Measurements from ENCODE around the gene RHBG. TPM values are rescaled to one million over a fixed set of nuclear protein-coding genes. Genes with fewer than 3 reads are reported as not detected.

The RHBG gene
- total and polyA plus RNA-seq, 4 donors, result 0.25 to 6.4 (median 2.3) TPM

DNA sequence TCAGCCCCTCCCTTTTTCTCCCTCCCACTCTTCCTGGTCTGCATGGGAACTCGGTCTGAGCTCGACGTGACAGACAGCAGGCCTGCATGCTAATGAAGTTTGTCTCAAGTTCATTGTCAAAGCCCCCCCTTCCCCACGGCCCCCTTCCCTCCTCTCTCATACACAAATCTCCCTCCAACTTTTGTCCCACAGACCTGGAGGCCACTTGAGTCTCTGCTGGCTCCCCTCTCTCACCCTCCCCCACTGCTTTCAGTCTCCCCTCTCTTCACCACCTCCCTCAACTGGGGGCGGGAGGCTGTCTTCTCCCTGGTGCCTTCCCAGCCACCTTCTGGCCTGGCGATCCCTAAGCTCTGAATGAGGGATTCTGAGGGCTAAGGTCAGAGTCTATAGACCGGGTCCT, 61.3 kb downstream of the RHBG start:
- no peak overlapping the region for H3K9ac ChIP-seq (ENCODE audit: low read depth in 1 of 2, low read length in 2 of 2)
- H3K36me3 ChIP-seq (ENCODE audit: control insufficient read depth in 4 of 4, insufficient read depth in 3 of 4, low read depth in 1 of 4, low read length in 3 of 4), result no peaks in the 10 kb centered on the region
- H3K27me3 ChIP-seq (ENCODE audit: control insufficient read depth in 4 of 4, insufficient read depth in 4 of 4, low read length in 3 of 4), result peaks cover 4 to 36% (median 20%) of the 10 kb centered on the region in 4 donors
- 8% methylated on average over 7 of the region's 7 CpGs for WGBS
- H3K4me1 ChIP-seq (ENCODE audit: control insufficient read depth in 4 of 4, insufficient read depth in 4 of 4, low read length in 3 of 4), result peaks cover 0 to 2% (median 0%) of the 10 kb centered on the region in 4 donors
- TF ChIP-seq NR2F2 (IDR thresholded peaks at IDR 0.05) (no peak), FOXA2 (IDR thresholded peaks at IDR 0.05) (no peak), EGR1 (IDR thresholded peaks at IDR 0.05; ENCODE audit: low read depth in 2 of 2) (no peak)
- DNase-seq (ENCODE audit: low spot score), result no peak
- H3K9me3 ChIP-seq (ENCODE audit: control insufficient read depth in 4 of 4, low read length in 3 of 4), result no peaks in the 10 kb centered on the region
- no peak overlapping the region for H3K27ac ChIP-seq (ENCODE audit: low read depth in 1 of 2, low read length in 2 of 2)
- H3K4me3 ChIP-seq (ENCODE audit: low read depth in 1 of 3, low read length in 3 of 3), result no peak overlapping the region

DNA sequence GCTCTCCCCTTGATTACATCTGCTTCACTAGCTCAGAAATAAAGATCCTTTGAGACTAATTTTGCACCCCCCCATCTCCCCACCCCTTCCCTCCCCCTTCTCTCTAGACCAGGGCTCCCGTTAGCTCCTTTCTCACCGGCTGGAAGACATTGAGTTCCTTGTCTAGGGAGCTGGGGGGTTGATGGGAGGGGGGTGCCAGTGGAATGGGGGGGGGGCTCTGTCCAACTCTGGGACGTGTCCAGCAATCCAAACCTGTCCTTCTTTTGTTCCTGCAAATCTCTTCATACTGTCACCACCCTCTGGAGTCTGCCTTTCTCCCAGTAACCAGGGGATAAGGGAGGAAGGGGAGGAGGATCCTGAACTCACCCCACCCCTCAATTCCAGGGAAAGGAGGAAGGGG, 61.9 kb downstream of the RHBG start:
- TF ChIP-seq NR2F2 (IDR thresholded peaks at IDR 0.05) (no peak), HNF4A (conservative IDR thresholded peaks at IDR 0.05) (no peak), RXRA (IDR thresholded peaks at IDR 0.05) (no peak), RAD21 (IDR thresholded peaks at IDR 0.05) (no peak), MAX (IDR thresholded peaks at IDR 0.05) (no peak), TAF1 (conservative IDR thresholded peaks at IDR 0.05) (no peak), FOXA2 (IDR thresholded peaks at IDR 0.05) (no peak), HNF4G (IDR thresholded peaks at IDR 0.05) (no peak), FOXA1 (IDR thresholded peaks at IDR 0.05) (no peak), YY1 (IDR thresholded peaks at IDR 0.05) (no peak), GABPA (IDR thresholded peaks at IDR 0.05 in 1 of 2, conservative IDR thresholded peaks at IDR 0.05 in 1 of 2) (no peak), SP1 (IDR thresholded peaks at IDR 0.05) (no peak)
- TF ChIP-seq, protein P1, sequence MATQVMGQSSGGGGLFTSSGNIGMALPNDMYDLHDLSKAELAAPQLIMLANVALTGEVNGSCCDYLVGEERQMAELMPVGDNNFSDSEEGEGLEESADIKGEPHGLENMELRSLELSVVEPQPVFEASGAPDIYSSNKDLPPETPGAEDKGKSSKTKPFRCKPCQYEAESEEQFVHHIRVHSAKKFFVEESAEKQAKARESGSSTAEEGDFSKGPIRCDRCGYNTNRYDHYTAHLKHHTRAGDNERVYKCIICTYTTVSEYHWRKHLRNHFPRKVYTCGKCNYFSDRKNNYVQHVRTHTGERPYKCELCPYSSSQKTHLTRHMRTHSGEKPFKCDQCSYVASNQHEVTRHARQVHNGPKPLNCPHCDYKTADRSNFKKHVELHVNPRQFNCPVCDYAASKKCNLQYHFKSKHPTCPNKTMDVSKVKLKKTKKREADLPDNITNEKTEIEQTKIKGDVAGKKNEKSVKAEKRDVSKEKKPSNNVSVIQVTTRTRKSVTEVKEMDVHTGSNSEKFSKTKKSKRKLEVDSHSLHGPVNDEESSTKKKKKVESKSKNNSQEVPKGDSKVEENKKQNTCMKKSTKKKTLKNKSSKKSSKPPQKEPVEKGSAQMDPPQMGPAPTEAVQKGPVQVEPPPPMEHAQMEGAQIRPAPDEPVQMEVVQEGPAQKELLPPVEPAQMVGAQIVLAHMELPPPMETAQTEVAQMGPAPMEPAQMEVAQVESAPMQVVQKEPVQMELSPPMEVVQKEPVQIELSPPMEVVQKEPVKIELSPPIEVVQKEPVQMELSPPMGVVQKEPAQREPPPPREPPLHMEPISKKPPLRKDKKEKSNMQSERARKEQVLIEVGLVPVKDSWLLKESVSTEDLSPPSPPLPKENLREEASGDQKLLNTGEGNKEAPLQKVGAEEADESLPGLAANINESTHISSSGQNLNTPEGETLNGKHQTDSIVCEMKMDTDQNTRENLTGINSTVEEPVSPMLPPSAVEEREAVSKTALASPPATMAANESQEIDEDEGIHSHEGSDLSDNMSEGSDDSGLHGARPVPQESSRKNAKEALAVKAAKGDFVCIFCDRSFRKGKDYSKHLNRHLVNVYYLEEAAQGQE (IDR thresholded peaks at IDR 0.05), result no peak
- TF ChIP-seq, protein P2, sequence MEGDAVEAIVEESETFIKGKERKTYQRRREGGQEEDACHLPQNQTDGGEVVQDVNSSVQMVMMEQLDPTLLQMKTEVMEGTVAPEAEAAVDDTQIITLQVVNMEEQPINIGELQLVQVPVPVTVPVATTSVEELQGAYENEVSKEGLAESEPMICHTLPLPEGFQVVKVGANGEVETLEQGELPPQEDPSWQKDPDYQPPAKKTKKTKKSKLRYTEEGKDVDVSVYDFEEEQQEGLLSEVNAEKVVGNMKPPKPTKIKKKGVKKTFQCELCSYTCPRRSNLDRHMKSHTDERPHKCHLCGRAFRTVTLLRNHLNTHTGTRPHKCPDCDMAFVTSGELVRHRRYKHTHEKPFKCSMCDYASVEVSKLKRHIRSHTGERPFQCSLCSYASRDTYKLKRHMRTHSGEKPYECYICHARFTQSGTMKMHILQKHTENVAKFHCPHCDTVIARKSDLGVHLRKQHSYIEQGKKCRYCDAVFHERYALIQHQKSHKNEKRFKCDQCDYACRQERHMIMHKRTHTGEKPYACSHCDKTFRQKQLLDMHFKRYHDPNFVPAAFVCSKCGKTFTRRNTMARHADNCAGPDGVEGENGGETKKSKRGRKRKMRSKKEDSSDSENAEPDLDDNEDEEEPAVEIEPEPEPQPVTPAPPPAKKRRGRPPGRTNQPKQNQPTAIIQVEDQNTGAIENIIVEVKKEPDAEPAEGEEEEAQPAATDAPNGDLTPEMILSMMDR (IDR thresholded peaks at IDR 0.05; ENCODE audit: low read depth, low read length, missing input control), result no peak
- TF ChIP-seq, protein P3, sequence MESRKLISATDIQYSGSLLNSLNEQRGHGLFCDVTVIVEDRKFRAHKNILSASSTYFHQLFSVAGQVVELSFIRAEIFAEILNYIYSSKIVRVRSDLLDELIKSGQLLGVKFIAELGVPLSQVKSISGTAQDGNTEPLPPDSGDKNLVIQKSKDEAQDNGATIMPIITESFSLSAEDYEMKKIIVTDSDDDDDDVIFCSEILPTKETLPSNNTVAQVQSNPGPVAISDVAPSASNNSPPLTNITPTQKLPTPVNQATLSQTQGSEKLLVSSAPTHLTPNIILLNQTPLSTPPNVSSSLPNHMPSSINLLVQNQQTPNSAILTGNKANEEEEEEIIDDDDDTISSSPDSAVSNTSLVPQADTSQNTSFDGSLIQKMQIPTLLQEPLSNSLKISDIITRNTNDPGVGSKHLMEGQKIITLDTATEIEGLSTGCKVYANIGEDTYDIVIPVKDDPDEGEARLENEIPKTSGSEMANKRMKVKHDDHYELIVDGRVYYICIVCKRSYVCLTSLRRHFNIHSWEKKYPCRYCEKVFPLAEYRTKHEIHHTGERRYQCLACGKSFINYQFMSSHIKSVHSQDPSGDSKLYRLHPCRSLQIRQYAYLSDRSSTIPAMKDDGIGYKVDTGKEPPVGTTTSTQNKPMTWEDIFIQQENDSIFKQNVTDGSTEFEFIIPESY (IDR thresholded peaks at IDR 0.05), result no peak
- no peak overlapping the region for H3K4me3 ChIP-seq (ENCODE audit: low read depth in 1 of 3, low read length in 3 of 3)
- H3K9ac ChIP-seq (ENCODE audit: low read depth in 1 of 2, low read length in 2 of 2), result no peak overlapping the region
- no peak for DNase-seq (ENCODE audit: low spot score)
- H3K27ac ChIP-seq (ENCODE audit: low read depth in 1 of 2, low read length in 2 of 2), result no peak overlapping the region
- no peaks in the 10 kb centered on the region for H3K36me3 ChIP-seq (ENCODE audit: control insufficient read depth in 4 of 4, insufficient read depth in 3 of 4, low read depth in 1 of 4, low read length in 3 of 4)
- peaks cover 4 to 36% (median 20%) of the 10 kb centered on the region in 4 donors for H3K27me3 ChIP-seq (ENCODE audit: control insufficient read depth in 4 of 4, insufficient read depth in 4 of 4, low read length in 3 of 4)
- H3K9me3 ChIP-seq (ENCODE audit: control insufficient read depth in 4 of 4, low read length in 3 of 4), result no peaks in the 10 kb centered on the region
- 16% methylated on average over 3 of the region's 3 CpGs for WGBS
- H3K4me1 ChIP-seq (ENCODE audit: control insufficient read depth in 4 of 4, insufficient read depth in 4 of 4, low read length in 3 of 4), result peaks cover 0 to 5% (median 2%) of the 10 kb centered on the region in 4 donors
